T-helper 1 cell treated with Interleukin-12 subunit alpha and Interleukin-12 subunit beta and Interleukin-4 antibody, amounts not matched to agents 30 ng/mL and 1 ng/mL, for 36 hours (primary cell): ENCODE results near the gene SEL1L3. TPM values are rescaled to one million over a fixed set of nuclear protein-coding genes. Genes with fewer than 3 reads are reported as not detected.
"Not testable (repeated sequence)": the region's sequence is repeated elsewhere in the genome, so short reads cannot be mapped to it uniquely, and the experiment has no call there.

ENCODE experiments used
- intact Hi-C: fragments of 100-400 bp; cut with micrococcal nuclease; formaldehyde crosslinking; loops from one replicate; pipeline ENCODE4 v1.15.1; 2024
- total RNA-seq: library from RNA; stranded (reverse); gene quantifications from 2 replicates; pipeline ENCODE4 v1.2.3, GENCODE V29; 2022

The SEL1L3 gene
- total RNA-seq: 48.6 and 57.7 TPM in 2 replicates

- intact Hi-C loops: loop anchor here (1.0 to 5.0 kb wide), 10 partner anchors 52 to 1280 kb away; partner anchors contain the start of genes ANAPC4, DHX15, PI4K2B and SEPSECS
These were observed at the start of gene SEL1L3 for GRCh38 chr4:25862411-25863346. SEL1L3 (minus strand) TSS chr4:25862988; CDS start chr4:25862836, 152 bp downstream.

- intact Hi-C loops: loop anchor here (5.0 kb wide), 1 partner anchor 501 kb away; no protein-coding TSS in a partner anchor
These were observed 48.6 kb upstream of the SEL1L3 start for GRCh38 chr4:25911356-25911755.

- intact Hi-C loops: no loop called here
These were observed 45.7 kb upstream of the SEL1L3 start for GRCh38 chr4:25908491-25908901.

- intact Hi-C loops: not testable (repeated sequence)
These were observed 43.3 kb upstream of the SEL1L3 start for GRCh38 chr4:25906113-25906512.

- intact Hi-C loops: no loop called here
These were observed 42.6 kb upstream of the SEL1L3 start for GRCh38 chr4:25905371-25905770.

- intact Hi-C loops: no loop called here
These were observed 41.9 kb upstream of the SEL1L3 start for GRCh38 chr4:25904748-25905082.

GRCh38 chr4:25903900-25904747 is 41.3 kb upstream of the SEL1L3 start:
- intact Hi-C loops: no loop called here

- intact Hi-C loops: no loop called here
These were observed 38.2 kb upstream of the SEL1L3 start for GRCh38 chr4:25901030-25901430.

- intact Hi-C loops: no loop called here
These were observed 37.5 kb upstream of the SEL1L3 start for GRCh38 chr4:25900310-25900709.

GRCh38 chr4:25896776-25897539 is 34.2 kb upstream of the SEL1L3 start:
- intact Hi-C loops: no loop called here

- intact Hi-C loops: no loop called here
These were observed 30.0 kb upstream of the SEL1L3 start for GRCh38 chr4:25892796-25893195.

- intact Hi-C loops: no loop called here
These were observed 28.0 kb upstream of the SEL1L3 start for GRCh38 chr4:25890571-25891485.

GRCh38 chr4:25889589-25890503 is 27.1 kb upstream of the SEL1L3 start:
- intact Hi-C loops: no loop called here

GRCh38 chr4:25888781-25889180 is 26.0 kb upstream of the SEL1L3 start:
- intact Hi-C loops: no loop called here

GRCh38 chr4:25884031-25884782 is 21.4 kb upstream of the SEL1L3 start:
- intact Hi-C loops: no loop called here

- intact Hi-C loops: no loop called here
These were observed 20.8 kb upstream of the SEL1L3 start for GRCh38 chr4:25883565-25883964.

- intact Hi-C loops: no loop called here
These were observed 19.4 kb upstream of the SEL1L3 start for GRCh38 chr4:25882226-25882625.

- intact Hi-C loops: no loop called here
These were observed 18.4 kb upstream of the SEL1L3 start for GRCh38 chr4:25881193-25881592.
